ENCODE data around the gene CFAP47. TPM values are rescaled to one million over a fixed set of nuclear protein-coding genes. Genes with fewer than 3 reads are reported as not detected.

The CFAP47 gene
- total and polyA plus RNA-seq, 9 donors = under 0.01 to 0.34 (median 0.06) TPM; not detected in 5

Other genes with a start within 250 kb of the CFAP47 start
- gene MAGEB16, start 121.4 kb upstream of the CFAP47 start, total RNA-seq = not detected
- gene MAGEB16, start 121.4 kb upstream of the CFAP47 start, polyA plus RNA-seq (ENCODE audit: insufficient read depth in 1 of 8, insufficient read length in 8 of 8, low replicate concordance in 1 of 8) = not detected

Measured in muscle of leg (tissue), 9 donors.